HepG2 (cell line): ENCODE results near the gene TRMT1. TPM values are rescaled to one million over a fixed set of nuclear protein-coding genes. Genes with fewer than 3 reads are reported as not detected.
A peak's percentile ranks its signal among the peaks of the same experiment; 100 is the strongest.

ENCODE experiments used
- ATF6 ChIP-seq: sonication (generic); formaldehyde crosslinking; conservative IDR thresholded peaks from 2 replicates; pipeline ENCODE4 v1.4.0; 2020; ENCODE audit warnings: missing genetic modification reagents
- MEF2D ChIP-seq: sonication (generic); formaldehyde crosslinking; IDR thresholded peaks from 2 replicates; pipeline ENCODE4 v1.5.1; 2020; ENCODE audit warnings: mild to moderate bottlenecking, missing genetic modification reagents
- REXO4 ChIP-seq: sonication (generic); formaldehyde crosslinking; IDR thresholded peaks from 2 replicates; pipeline ENCODE4 v1.8.0; 2022; ENCODE audit warnings: missing genetic modification reagents, mild to moderate bottlenecking, borderline replicate concordance
- RXRB ChIP-seq: IDR thresholded peaks from 2 replicates; pipeline ENCODE4 v1.6.1; 2016; ENCODE audit warnings: borderline replicate concordance, missing genetic modification reagents, missing compliant biosample characterization
- SNRNP70 ChIP-seq: fragments of 200-400 bp; formaldehyde crosslinking; IDR thresholded peaks from 2 replicates; pipeline ENCODE4 v1.6.1; 2017; ENCODE audit warnings: mild to moderate bottlenecking, low read depth, low read length, moderate library complexity
- TERF1 ChIP-seq: sonication (generic); formaldehyde crosslinking; IDR thresholded peaks from 2 replicates; pipeline ENCODE4 v1.8.0; 2022; ENCODE audit warnings: mild to moderate bottlenecking, missing genetic modification reagents, moderate library complexity
- TFDP1 ChIP-seq: IDR thresholded peaks from 2 replicates; pipeline ENCODE4 v1.6.1; 2016; ENCODE audit warnings: missing compliant biosample characterization, missing genetic modification reagents, borderline replicate concordance
- ZC3H13 ChIP-seq: sonication (generic); formaldehyde crosslinking; IDR thresholded peaks from 2 replicates; pipeline ENCODE4 v1.8.1; 2023; ENCODE audit warnings: mild to moderate bottlenecking, missing genetic modification reagents, moderate library complexity
- ZFP37 ChIP-seq: sonication (generic); formaldehyde crosslinking; IDR thresholded peaks from 2 replicates; pipeline ENCODE4 v1.4.0; 2020; ENCODE audit warnings: missing genetic modification reagents, borderline replicate concordance
- ZNF3 ChIP-seq: IDR thresholded peaks from 2 replicates; pipeline ENCODE4 v1.7.0; 2017; ENCODE audit warnings: inconsistent platforms
- ZNF362 ChIP-seq: sonication (generic); formaldehyde crosslinking; IDR thresholded peaks from 2 replicates; pipeline ENCODE4 v1.4.0; 2020; ENCODE audit warnings: missing genetic modification reagents, mild to moderate bottlenecking, borderline replicate concordance
- ZNF441 ChIP-seq: sonication (generic); formaldehyde crosslinking; IDR thresholded peaks from 2 replicates; pipeline ENCODE4 v1.7.0; 2021; ENCODE audit warnings: missing genetic modification reagents, borderline replicate concordance
- ZNF530 ChIP-seq: sonication (generic); formaldehyde crosslinking; IDR thresholded peaks from 2 replicates; pipeline ENCODE4 v1.5.0; 2020; ENCODE audit warnings: low read depth, mild to moderate bottlenecking, missing genetic modification reagents
- ZNF549 ChIP-seq: sonication (generic); formaldehyde crosslinking; IDR thresholded peaks from 2 replicates; pipeline ENCODE4 v1.5.0; 2020; ENCODE audit warnings: missing genetic modification reagents
- ZNF646 ChIP-seq: sonication (generic); formaldehyde crosslinking; IDR thresholded peaks from 2 replicates; pipeline ENCODE4 v1.9.0; 2021; ENCODE audit warnings: mild to moderate bottlenecking, missing genetic modification reagents
- ZSCAN9 ChIP-seq: IDR thresholded peaks from 2 replicates; pipeline ENCODE4 v1.6.1; 2016; ENCODE audit warnings: borderline replicate concordance
- polyA plus RNA-seq, 8 experiments: library from polyadenylated mRNA; depleted of rRNA in 3 of 8; stranded (reverse) in 7 of 8; unstranded in 1 of 8; fragments of >200 nt; fragmentation: Illumina TruSeq in 4 of 8; extraction: Trizol in 4 of 8; gene quantifications; 2 replicates each; pipeline versions ENCODE4 v1.2.1 to v1.2.3, GENCODE V29; 2011 to 2016; ENCODE audit warnings: low read depth in 4 of 8, missing spikeins in 1 of 8, mixed read lengths in 1 of 8; ENCODE audit not compliant: insufficient read depth in 1 of 8
- total RNA-seq, 5 experiments: library from RNA; depleted of rRNA; stranded (reverse); fragments of >200 nt; fragmentation: Illumina TruSeq; extraction: Trizol; gene quantifications; 2 replicates each; pipeline ENCODE4 v1.2.3, GENCODE V29; 2016; ENCODE audit warnings: low read depth in 1 of 5

Gene TRMT1
- total and polyA plus RNA-seq, 2 of the 13 experiments (the other 11 are each of a cell fraction or from before 2014, with no cell fraction given): 35.5 to 44.1 TPM

GRCh38 chr19:13162724-13163608 is 46.4 kb upstream of the TRMT1 start (continued):
- TF ChIP-seq ZNF441 (CRISPR knock-in tag) (peak; percentile 47; the same call in 1 of the 2 replicates), TERF1 (CRISPR knock-in tag) (no peak), RXRB (CRISPR knock-in tag) (peak; percentile 77), ATF6 (no peak), ZSCAN9 (peak; percentile 52; the same call in 1 of the 2 replicates), TFDP1 (peak; percentile 89; the same call in 1 of the 2 replicates), ZFP37 (CRISPR knock-in tag) (no peak), REXO4 (no peak), ZNF362 (CRISPR knock-in tag) (peak; percentile 31; the same call in 1 of the 2 replicates), ZC3H13 (peak; percentile 54; the same call in 1 of the 2 replicates), SNRNP70 (no peak), MEF2D (CRISPR knock-in tag) (no peak), ZNF549 (CRISPR knock-in tag) (peak; percentile 91; the same call in 1 of the 2 replicates), ZNF646 (no peak), ZNF3 (CRISPR knock-in tag) (no peak), ZNF530 (CRISPR knock-in tag) (no peak)
